ENCODE results near the gene UBE2D1. TPM values are rescaled to one million over a fixed set of nuclear protein-coding genes. Genes with fewer than 3 reads are reported as not detected.

The UBE2D1 gene
- total and polyA plus RNA-seq, 2 of the 8 experiments (the other 6 are each of a cell fraction or from before 2014, with no cell fraction given) = 21.2 to 33.5 TPM

DNA sequence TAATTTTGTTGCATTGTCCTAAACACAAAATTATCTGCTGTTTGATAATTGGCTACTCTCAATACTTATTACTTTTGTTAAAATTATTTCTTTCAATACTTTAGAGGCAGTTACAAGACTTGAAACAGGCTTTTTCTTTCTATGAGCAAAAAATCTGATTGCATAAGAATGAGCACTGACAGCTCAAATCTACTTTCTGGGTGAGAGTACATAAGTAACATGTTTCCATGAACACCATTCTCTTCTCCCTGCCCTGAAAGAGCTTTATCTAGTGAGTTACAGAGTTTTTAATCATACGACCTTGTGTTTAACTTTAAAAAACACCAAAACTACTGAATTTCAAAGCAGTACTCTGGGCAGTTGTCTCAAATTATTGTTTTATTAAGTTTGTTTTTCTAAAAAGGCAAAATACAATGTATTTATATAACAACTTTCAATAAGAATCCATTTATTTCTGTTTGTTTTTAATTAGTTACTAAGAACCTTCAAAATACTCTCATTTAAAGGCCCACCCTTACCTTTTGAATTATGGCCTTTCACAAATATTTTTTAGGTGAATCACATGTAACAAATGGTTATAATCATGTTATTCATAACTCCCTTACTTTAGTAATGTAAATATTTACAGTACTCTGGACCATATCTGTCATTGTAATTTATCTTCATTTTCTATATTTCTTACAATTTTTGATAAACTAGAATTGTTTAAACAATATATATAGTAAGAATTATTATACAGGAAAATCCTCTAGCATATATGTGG lies 27.4 kb downstream of the UBE2D1 start:
- Histone ChIP-seq H2BK15ac (ENCODE audit: low read length) (no peak overlapping the region), H2AK5ac (ENCODE audit: low read depth, low read length) (no peak overlapping the region), H3K4ac (replicated peaks; ENCODE audit: insufficient read length, low read depth, low read length) (no peak overlapping the region), H3K79me1 (ENCODE audit: low read depth, low read length) (no peaks in the 10 kb centered on the region; the same call in 1 of the 2 replicates), H3K14ac (ENCODE audit: insufficient read length) (no peak overlapping the region), H2AFZ (ENCODE audit: low read length) (no peak overlapping the region), H3K23ac (ENCODE audit: insufficient read length) (no peak overlapping the region), H3K36me3 (ENCODE audit: control insufficient read depth in 2 of 4, insufficient read depth in 4 of 4, low read length in 3 of 4) (peaks cover 2 to 11% (median 3%) of the 10 kb centered on the region in 4 experiments; a peak in 2 of 8 replicates), H4K5ac (ENCODE audit: insufficient read length, low read depth, low read length) (no peak overlapping the region), H3K9me3 (ENCODE audit: insufficient read depth in 2 of 2, low read depth in 1 of 2, low read length in 1 of 2) (no peaks in the 10 kb centered on the region), H3K4me2 (ENCODE audit: insufficient read depth in 1 of 2, low read depth in 2 of 2, low read length in 2 of 2) (no peak overlapping the region), H3K4me3 (ENCODE audit: extremely low read depth in 1 of 4, insufficient read depth in 2 of 4, low read depth in 3 of 4, low read length in 4 of 4) (no peak overlapping the region), H3K56ac (replicated peaks; ENCODE audit: insufficient read length, low read depth, low read length) (no peak overlapping the region), H3K79me2 (ENCODE audit: control insufficient read depth in 1 of 2, insufficient read depth in 2 of 2, low read length in 2 of 2) (peaks cover 0 to 13% of the 10 kb centered on the region in 2 experiments; a peak in 2 of 4 replicates), H2BK12ac (ENCODE audit: low read depth, low read length) (no peak overlapping the region), H2BK120ac (replicated peaks; ENCODE audit: low read depth, low read length) (no peak overlapping the region), H4K20me1 (replicated peaks in 1 of 2; ENCODE audit: control insufficient read depth in 1 of 2, insufficient read depth in 2 of 2, low read length in 2 of 2) (peaks cover 0 to 3% of the 10 kb centered on the region in 2 experiments), H2BK5ac (ENCODE audit: low read depth, low read length) (no peak overlapping the region), H3K23me2 (ENCODE audit: low read depth, low read length) (no peaks in the 10 kb centered on the region), H3K4me1 (replicated peaks in 1 of 4; ENCODE audit: control insufficient read depth in 3 of 4, insufficient read depth in 4 of 4, low read length in 3 of 4) (no peaks in the 10 kb centered on the region; a peak in 1 of 7 replicates), H4K8ac (ENCODE audit: extremely low read depth, insufficient read depth, low read length) (no peak overlapping the region), H3K27me3 (replicated peaks in 1 of 4; ENCODE audit: control insufficient read depth in 3 of 4, extremely low read depth in 1 of 4, insufficient read depth in 3 of 4, low read length in 3 of 4) (no peaks in the 10 kb centered on the region), H3K27ac (ENCODE audit: low read depth, low read length) (no peak overlapping the region), H4K91ac (replicated peaks; ENCODE audit: insufficient read length, low read length) (no peak overlapping the region), H2BK20ac (ENCODE audit: low read length) (no peak overlapping the region), H3K18ac (ENCODE audit: extremely low read depth, low read length) (no peak overlapping the region), H3K9ac (replicated peaks in 1 of 4; ENCODE audit: extremely low read depth in 1 of 4, low read depth in 3 of 4, low read length in 3 of 4) (no peak overlapping the region)
- ChIA-PET CTCF (ENCODE audit: partially characterized antibody) (no interaction called here), POLR2A (ENCODE audit: partially characterized antibody) (no interaction called here)
- FAIRE-seq = no peak
- TF ChIP-seq SIRT6 (IDR thresholded peaks at IDR 0.05; ENCODE audit: low read length) (no peak), CBX8 (IDR thresholded peaks at IDR 0.05; ENCODE audit: borderline replicate concordance, low read depth, low read length) (no peak), POU5F1 (IDR thresholded peaks at IDR 0.05; ENCODE audit: low read depth, low read length) (no peak), BRCA1 (IDR thresholded peaks at IDR 0.05; ENCODE audit: low read depth, low read length) (no peak), POLR2A (IDR thresholded peaks at IDR 0.05; ENCODE audit: control extremely low read depth in 1 of 2, low read depth in 2 of 2, low read length in 2 of 2) (no peak), GABPA (IDR thresholded peaks at IDR 0.05; ENCODE audit: borderline replicate concordance, insufficient read depth, low read length) (no peak)
- DNase-seq (ENCODE audit: low read depth in 1 of 2, low spot score in 2 of 2) = no peak
- 97% methylated on average over 1 of the region's 1 CpG; no CpG with 5 or more reads in 1 of the 2 experiments for WGBS, 2 experiments (ENCODE audit: extremely low coverage in 1 of 2, insufficient coverage in 1 of 2, insufficient read length in 1 of 2, insufficient replicate concordance in 2 of 2, low coverage in 1 of 2, low lambda C conversion rate in 2 of 2, missing lambda C conversion rate in 1 of 2)

All from H1 (cell line).